Hematopoietic multipotent progenitor cell treated with erythropoietin and hydrocortisone succinate and interleukin-3 and kit ligand, for 17 days (in vitro differentiated cells): ENCODE data around the gene CLEC7A.

Experiments used
- DNase-seq: peaks from one replicate; pipeline ENCODE4 v3.0.0-alpha.2; 2015; ENCODE audit warnings: low spot score

The CLEC7A gene

GRCh38 chr12:10094646-10095395 lies 35.2 kb downstream of the CLEC7A start:
- DNase-seq = no peak

GRCh38 chr12:10088955-10089900 lies 40.8 kb downstream of the CLEC7A start:
- DNase-seq = no peak

- no peak for DNase-seq
These were observed 42.0 kb downstream of the CLEC7A start for GRCh38 chr12:10088031-10088430.

- DNase-seq = no peak
These were observed 43.6 kb downstream of the CLEC7A start for GRCh38 chr12:10086387-10086786.

GRCh38 chr12:10084733-10085132 lies 45.3 kb downstream of the CLEC7A start:
- no peak for DNase-seq

- no peak for DNase-seq
These were observed 47.7 kb downstream of the CLEC7A start for GRCh38 chr12:10082117-10082874.

- no peak for DNase-seq
These were observed 54.5 kb downstream of the CLEC7A start for GRCh38 chr12:10075451-10075850.

- no peak for DNase-seq
These were observed 56.7 kb downstream of the CLEC7A start for GRCh38 chr12:10073261-10073660.

- DNase-seq = no peak
These were observed 57.9 kb downstream of the CLEC7A start for GRCh38 chr12:10072131-10072530.

GRCh38 chr12:10070380-10070779 lies 59.6 kb downstream of the CLEC7A start:
- DNase-seq = no peak

GRCh38 chr12:10069976-10070375 lies 60.0 kb downstream of the CLEC7A start:
- no peak for DNase-seq

- no peak for DNase-seq
These were observed 60.9 kb downstream of the CLEC7A start for GRCh38 chr12:10069099-10069498.

GRCh38 chr12:10068644-10069043 lies 61.4 kb downstream of the CLEC7A start:
- no peak for DNase-seq

- no peak for DNase-seq
These were observed 62.1 kb downstream of the CLEC7A start for GRCh38 chr12:10067942-10068341.

GRCh38 chr12:10067264-10067663 lies 62.7 kb downstream of the CLEC7A start:
- no peak for DNase-seq
